Vagina (tissue), 2 donors: ENCODE measurements around the gene TET2. TPM values are rescaled to one million over a fixed set of nuclear protein-coding genes. Genes with fewer than 3 reads are reported as not detected.

Experiments used
- DNase-seq, 2 donors: peaks; one replicate each; pipeline ENCODE4 v3.0.0-alpha.2; 2017; ENCODE audit errors: extremely low spot score in 2 of 2
- H3K27ac ChIP-seq: fragments of 200-600 bp; sonication (generic); one replicate; pipeline ENCODE4 v1.5.1; 2019
- H3K27me3 ChIP-seq: fragments of 200-600 bp; sonication (generic); one replicate; pipeline ENCODE4 v1.5.1; 2019
- H3K36me3 ChIP-seq, 2 donors: fragments of 200-600 bp; sonication (generic); one replicate each; pipeline ENCODE4 v1.5.1; 2017 to 2019
- H3K4me1 ChIP-seq: fragments of 200-600 bp; sonication (generic); one replicate; pipeline ENCODE4 v1.5.1; 2019
- H3K4me3 ChIP-seq, 2 donors: fragments of 200-600 bp; sonication (generic); 1 replicate in 1 of 2; 2 replicates in 1 of 2; pipeline ENCODE4 v1.5.1; 2016 to 2019
- H3K9me3 ChIP-seq: fragments of 200-600 bp; sonication (generic); one replicate; pipeline ENCODE4 v1.5.1; 2019
- CTCF ChIP-seq, 3 experiments: fragments of 450-650 bp in 2 of 3; fragments of 200-600 bp in 1 of 3; sonication (generic) in 1 of 3; IDR thresholded peaks; one replicate each; pipeline ENCODE4 v1.5.1; 2017 to 2019; ENCODE audit warnings: antibody characterized with exemption in 3 of 3, mild to moderate bottlenecking in 2 of 3, moderate library complexity in 2 of 3
- POLR2A ChIP-seq, 2 donors: fragments of 450-650 bp; IDR thresholded peaks; one replicate each; pipeline ENCODE4 v1.6.1; 2017; ENCODE audit warnings: antibody characterized with exemption in 2 of 2, mild to moderate bottlenecking in 2 of 2, moderate library complexity in 2 of 2
- POLR2AphosphoS5 ChIP-seq, 2 donors: sonication (generic); formaldehyde crosslinking; IDR thresholded peaks; one replicate each; pipeline ENCODE4 v1.9.0; 2017; ENCODE audit warnings: antibody characterized with exemption in 2 of 2, mild to moderate bottlenecking in 2 of 2, low read depth in 1 of 2; ENCODE audit not compliant: insufficient read depth in 1 of 2
- intact Hi-C: fragments of 100-400 bp; cut with DNase I; formaldehyde crosslinking; loops from one replicate; pipeline ENCODE4 v1.15.1; 2023
- total RNA-seq: library from RNA; depleted of rRNA; stranded (reverse); fragments of >200 nt; gene quantifications from one replicate; pipeline ENCODE4 v1.2.3, GENCODE V29; 2016

Gene TET2
- total RNA-seq, 1 donor from 2014 or later: 31.9 TPM

GRCh38 chr4:105112274-105112673 is 34.4 kb upstream of the TET2 start:
- Histone ChIP-seq H3K4me1 (peaks cover 2% of the 10 kb centered on the region), H3K27ac (no peak overlapping the region), H3K4me3 (no peak overlapping the region), H3K27me3 (no peaks in the 10 kb centered on the region), H3K36me3 (no peaks in the 10 kb centered on the region), H3K9me3 (no peaks in the 10 kb centered on the region)
- intact Hi-C loops: no loop called here
- DNase-seq: no peak
- TF ChIP-seq POLR2A (IDR thresholded peaks at IDR 0.05): no peak
- TF ChIP-seq POLR2AphosphoS5 (IDR thresholded peaks at IDR 0.05; ENCODE audit: insufficient read depth in 1 of 2, low read depth in 1 of 2): no peak
- no peak for TF ChIP-seq CTCF (IDR thresholded peaks at IDR 0.05)

GRCh38 chr4:105113800-105114199 is 32.9 kb upstream of the TET2 start:
- Histone ChIP-seq H3K27ac (no peak overlapping the region), H3K36me3 (no peaks in the 10 kb centered on the region), H3K4me3 (no peak overlapping the region), H3K9me3 (no peaks in the 10 kb centered on the region), H3K4me1 (no peaks in the 10 kb centered on the region), H3K27me3 (no peaks in the 10 kb centered on the region)
- intact Hi-C loops: no loop called here
- no peak for DNase-seq
- no peak for TF ChIP-seq POLR2A (IDR thresholded peaks at IDR 0.05)
- TF ChIP-seq POLR2AphosphoS5 (IDR thresholded peaks at IDR 0.05; ENCODE audit: insufficient read depth in 1 of 2, low read depth in 1 of 2): no peak
- TF ChIP-seq CTCF (IDR thresholded peaks at IDR 0.05): no peak

- Histone ChIP-seq H3K9me3 (no peaks in the 10 kb centered on the region), H3K4me3 (no peak overlapping the region), H3K36me3 (no peaks in the 10 kb centered on the region), H3K27me3 (no peaks in the 10 kb centered on the region), H3K27ac (no peak overlapping the region), H3K4me1 (no peaks in the 10 kb centered on the region)
- intact Hi-C loops: no loop called here
- DNase-seq: no peak
- TF ChIP-seq POLR2AphosphoS5 (IDR thresholded peaks at IDR 0.05; ENCODE audit: insufficient read depth in 1 of 2, low read depth in 1 of 2): no peak
- no peak for TF ChIP-seq CTCF (IDR thresholded peaks at IDR 0.05)
- no peak for TF ChIP-seq POLR2A (IDR thresholded peaks at IDR 0.05)
These were observed 29.9 kb upstream of the TET2 start for GRCh38 chr4:105116616-105117319.

- intact Hi-C loops: no loop called here
- Histone ChIP-seq H3K27me3 (no peaks in the 10 kb centered on the region), H3K27ac (no peak overlapping the region), H3K4me1 (no peaks in the 10 kb centered on the region), H3K4me3 (no peak overlapping the region), H3K36me3 (no peaks in the 10 kb centered on the region), H3K9me3 (no peaks in the 10 kb centered on the region)
- no peak for TF ChIP-seq POLR2A (IDR thresholded peaks at IDR 0.05)
- TF ChIP-seq POLR2AphosphoS5 (IDR thresholded peaks at IDR 0.05; ENCODE audit: insufficient read depth in 1 of 2, low read depth in 1 of 2): no peak
- no peak for TF ChIP-seq CTCF (IDR thresholded peaks at IDR 0.05)
- no peak for DNase-seq
These were observed 27.3 kb upstream of the TET2 start for GRCh38 chr4:105119356-105119755.

GRCh38 chr4:105120626-105121025 is 26.1 kb upstream of the TET2 start:
- TF ChIP-seq POLR2A (IDR thresholded peaks at IDR 0.05) (no peak), CTCF (IDR thresholded peaks at IDR 0.05) (no peak), POLR2AphosphoS5 (IDR thresholded peaks at IDR 0.05; ENCODE audit: insufficient read depth in 1 of 2, low read depth in 1 of 2) (no peak)
- intact Hi-C loops: no loop called here
- DNase-seq: no peak
- Histone ChIP-seq H3K4me3 (no peak overlapping the region), H3K27me3 (no peaks in the 10 kb centered on the region), H3K4me1 (no peaks in the 10 kb centered on the region), H3K9me3 (no peaks in the 10 kb centered on the region), H3K27ac (no peak overlapping the region), H3K36me3 (no peaks in the 10 kb centered on the region)
